Measurements from ENCODE around the gene RAD51. TPM values are rescaled to one million over a fixed set of nuclear protein-coding genes. Genes with fewer than 3 reads are reported as not detected.
"Not testable (repeated sequence)": the region's sequence is repeated elsewhere in the genome, so short reads cannot be mapped to it uniquely, and the experiment has no call there.

RAD51 gene
- polyA plus RNA-seq (ENCODE audit: low read depth in 6 of 6): 1 to 10 TPM in 2 of 6 donors, under 1 TPM in 3, not detected in 1; 0.28 to 1.8 (median 0.85) TPM

GRCh38 chr15:40694688-40695468 is at the start of gene RAD51:
TSS of gene RAD51 (plus strand) at chr15:40695174. CDS start at chr15:40698759, 3,585 bp downstream.
- ATAC-seq (ENCODE audit: low read depth in 2 of 2) (peak; percentile 86), DNase-seq (peak; percentile 93)
- no peaks in the 10 kb centered on the region for H3K27me3 Mint-ChIP-seq
- peak within 1 kb of the TSS; percentile 93 to 99 (median 98) for H3K27ac Mint-ChIP-seq
- H3K4me3 Mint-ChIP-seq: peak within 1 kb of the TSS; percentile 92 to 99 (median 99)
- H3K9me3 Mint-ChIP-seq: no peaks in the 10 kb centered on the region
- peaks cover under 1 to 2% of the 10 kb centered on the region in 2 donors for H3K36me3 Mint-ChIP-seq
- H3K4me1 Mint-ChIP-seq: peaks cover 15 to 26% (median 22%) of the 10 kb centered on the region in 3 donors

- Mint-ChIP-seq H3K4me1 (peaks cover 9 to 12% (median 9%) of the 10 kb centered on the region in 3 donors), H3K36me3 (no peaks in the 10 kb centered on the region), H3K27me3 (no peaks in the 10 kb centered on the region), H3K27ac (no peak overlapping the region), H3K9me3 (no peaks in the 10 kb centered on the region), H3K4me3 (no peak overlapping the region)
- no peak for DNase-seq
- no peak for ATAC-seq (ENCODE audit: low read depth in 2 of 2)
Observed at GRCh38 chr15:40647523-40647922, 47.5 kb upstream of the RAD51 start.

DNA sequence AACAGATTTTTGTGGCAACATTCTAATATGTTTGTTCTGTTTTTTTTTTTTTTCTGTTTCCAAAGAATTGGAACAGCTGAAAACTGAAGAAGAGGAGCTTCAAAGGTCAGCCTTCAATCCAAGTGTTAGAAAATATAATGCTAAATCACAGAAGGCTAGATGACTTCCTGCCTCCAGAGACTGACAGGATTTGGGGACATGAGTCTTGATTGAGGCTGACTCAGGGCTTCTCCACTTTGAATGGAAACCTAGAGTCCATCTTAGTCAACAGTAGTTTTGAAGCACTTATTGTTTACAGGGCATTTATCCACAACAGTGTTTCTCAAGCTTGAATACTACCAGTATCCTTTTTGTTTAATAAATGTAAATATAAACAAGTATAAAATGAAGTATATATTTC is 44.5 kb upstream of the RAD51 start:
- Mint-ChIP-seq H3K36me3 (no peaks in the 10 kb centered on the region), H3K4me3 (peak overlapping the region in 2 of 8 donors; percentile 72 to 75), H3K27me3 (no peaks in the 10 kb centered on the region), H3K4me1 (peaks cover 9 to 12% (median 9%) of the 10 kb centered on the region in 3 donors), H3K27ac (peak overlapping the region in 4 of 6 donors; percentile 46 to 92 (median 86)), H3K9me3 (no peaks in the 10 kb centered on the region)
- ATAC-seq (ENCODE audit: low read depth in 2 of 2): no peak
- no peak for DNase-seq

DNA sequence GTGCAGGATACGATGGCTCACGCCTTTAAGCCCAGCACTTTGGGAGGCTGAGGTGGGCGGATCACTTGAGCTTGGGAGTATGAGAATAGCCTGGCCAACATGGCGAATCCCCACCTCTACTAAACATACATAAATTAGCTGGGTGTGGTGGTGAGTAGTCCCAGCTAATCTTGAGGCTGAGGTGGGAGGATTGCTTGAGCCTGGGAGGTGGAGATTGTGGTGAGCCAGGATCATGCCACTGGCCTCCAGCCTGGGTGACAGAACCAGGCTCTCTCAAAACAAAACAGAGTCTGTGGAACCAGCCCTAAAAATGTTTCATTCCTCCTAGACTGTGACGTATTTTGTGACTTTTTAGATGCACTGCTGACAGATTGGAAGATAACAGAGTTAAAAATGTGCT is 34.3 kb upstream of the RAD51 start:
- no peaks in the 10 kb centered on the region for H3K36me3 Mint-ChIP-seq
- peaks cover 0 to 11% (median 0%) of the 10 kb centered on the region in 3 donors for H3K4me1 Mint-ChIP-seq
- no peak overlapping the region for H3K27ac Mint-ChIP-seq
- no peaks in the 10 kb centered on the region for H3K9me3 Mint-ChIP-seq
- H3K4me3 Mint-ChIP-seq: no peak overlapping the region
- DNase-seq (no peak), ATAC-seq (ENCODE audit: low read depth in 2 of 2) (no peak)
- H3K27me3 Mint-ChIP-seq: no peaks in the 10 kb centered on the region

- no peaks in the 10 kb centered on the region for H3K4me1 Mint-ChIP-seq
- H3K27ac Mint-ChIP-seq: no peak overlapping the region
- no peaks in the 10 kb centered on the region for H3K36me3 Mint-ChIP-seq
- no peak overlapping the region for H3K4me3 Mint-ChIP-seq
- no peaks in the 10 kb centered on the region for H3K27me3 Mint-ChIP-seq
- no peak for ATAC-seq (ENCODE audit: low read depth in 2 of 2)
- DNase-seq: no peak
- H3K9me3 Mint-ChIP-seq: no peaks in the 10 kb centered on the region
Observed at GRCh38 chr15:40664909-40665308, 30.1 kb upstream of the RAD51 start.

GRCh38 chr15:40676290-40676689 is 18.7 kb upstream of the RAD51 start:
- H3K27ac Mint-ChIP-seq; H3K4me3 Mint-ChIP-seq; H3K36me3 Mint-ChIP-seq; H3K27me3 Mint-ChIP-seq; DNase-seq; ATAC-seq (ENCODE audit: low read depth in 2 of 2); H3K9me3 Mint-ChIP-seq: not testable (repeated sequence)
- peaks cover 26 to 46% (median 39%) of the 10 kb centered on the region in 3 donors for H3K4me1 Mint-ChIP-seq

GRCh38 chr15:40676906-40677305 is 18.1 kb upstream of the RAD51 start:
- H3K27me3 Mint-ChIP-seq; H3K27ac Mint-ChIP-seq; DNase-seq; ATAC-seq (ENCODE audit: low read depth in 2 of 2); H3K4me3 Mint-ChIP-seq; H3K9me3 Mint-ChIP-seq; H3K36me3 Mint-ChIP-seq: not testable (repeated sequence)
- H3K4me1 Mint-ChIP-seq: peaks cover 26 to 41% (median 39%) of the 10 kb centered on the region in 3 donors

DNA sequence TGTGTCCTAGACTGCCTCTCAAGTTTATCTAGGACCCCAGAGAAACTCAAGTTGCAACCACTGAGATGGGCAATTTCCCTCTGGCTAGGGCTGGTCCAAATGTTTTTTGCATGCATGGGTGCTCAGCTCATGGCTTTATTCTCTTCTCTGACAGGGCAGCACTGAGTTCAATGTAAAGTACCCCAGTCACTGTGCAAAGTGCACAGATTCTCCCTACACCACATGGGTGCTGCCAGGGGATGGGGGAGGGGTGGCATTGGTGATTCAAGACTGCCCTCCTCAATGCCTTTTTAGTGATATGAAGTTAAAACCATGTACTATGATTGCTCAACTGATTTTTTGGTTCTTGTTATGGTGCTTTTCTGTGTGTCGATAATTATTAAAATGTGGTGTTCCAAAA is 14.8 kb upstream of the RAD51 start:
- no peaks in the 10 kb centered on the region for H3K27me3 Mint-ChIP-seq
- H3K4me1 Mint-ChIP-seq: peaks cover 18 to 26% (median 24%) of the 10 kb centered on the region in 3 donors
- peak overlapping the region in 1 of 8 donors; percentile 63 for H3K4me3 Mint-ChIP-seq
- ATAC-seq (ENCODE audit: low read depth in 2 of 2): no peak
- H3K9me3 Mint-ChIP-seq: no peaks in the 10 kb centered on the region
- no peaks in the 10 kb centered on the region for H3K36me3 Mint-ChIP-seq
- peak overlapping the region in 3 of 6 donors; percentile 33 to 79 (median 40) for H3K27ac Mint-ChIP-seq
- no peak for DNase-seq

DNA sequence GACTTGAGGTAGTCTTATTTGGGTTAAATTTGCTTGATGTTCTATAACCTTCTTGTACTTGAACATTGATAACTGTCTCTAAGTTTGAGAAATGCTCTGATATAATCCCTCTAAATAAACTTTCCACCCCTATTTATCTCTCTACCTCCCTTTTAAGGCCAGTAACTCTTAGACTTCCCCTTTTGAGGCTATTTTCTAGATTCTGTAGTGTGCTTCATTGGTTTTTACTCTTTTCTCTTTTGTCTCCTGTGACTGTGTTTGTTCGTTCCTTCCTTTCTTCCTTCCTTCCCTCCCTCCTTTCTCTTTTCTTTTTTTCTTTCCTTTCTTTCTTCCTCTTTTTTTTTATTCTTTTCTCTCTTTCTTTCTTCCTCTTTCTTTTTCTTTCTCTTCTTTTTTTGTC is 14.0 kb upstream of the RAD51 start:
- ATAC-seq (ENCODE audit: low read depth in 2 of 2): peak; percentile 49 to 54
- DNase-seq: peak; percentile 39
- not testable (repeated sequence) for H3K27me3 Mint-ChIP-seq, H3K9me3 Mint-ChIP-seq, H3K36me3 Mint-ChIP-seq
- H3K4me1 Mint-ChIP-seq: peaks cover 18 to 27% (median 24%) of the 10 kb centered on the region in 3 donors
- H3K27ac Mint-ChIP-seq: peak overlapping the region; percentile 16 to 93 (median 65)
- peak overlapping the region in 6 of 8 donors; percentile 9 to 83 (median 18) for H3K4me3 Mint-ChIP-seq

- peaks cover 11 to 19% (median 17%) of the 10 kb centered on the region in 3 donors for H3K4me1 Mint-ChIP-seq
- no peak for ATAC-seq (ENCODE audit: low read depth in 2 of 2)
Observed at GRCh38 chr15:40684381-40684780, 10.6 kb upstream of the RAD51 start.

GRCh38 chr15:40685376-40685775 is 9.6 kb upstream of the RAD51 start:
- peaks cover 6 to 8% of the 10 kb centered on the region in 2 donors for H3K36me3 Mint-ChIP-seq
- no peak overlapping the region for H3K4me3 Mint-ChIP-seq
- H3K4me1 Mint-ChIP-seq: peaks cover 9 to 16% (median 13%) of the 10 kb centered on the region in 3 donors
- no peak for ATAC-seq (ENCODE audit: low read depth in 2 of 2)
- H3K27me3 Mint-ChIP-seq: no peaks in the 10 kb centered on the region
- H3K27ac Mint-ChIP-seq: peak overlapping the region in 3 of 6 donors; percentile 38 to 54 (median 44)
- DNase-seq: no peak
- no peaks in the 10 kb centered on the region for H3K9me3 Mint-ChIP-seq

More at GRCh38 chr15:40684381-40684780, 10.6 kb upstream of the RAD51 start:
- Mint-ChIP-seq H3K27me3 (no peaks in the 10 kb centered on the region), H3K27ac (peak overlapping the region in 1 of 6 donors; percentile 37), H3K36me3 (peaks cover 0 to 1% of the 10 kb centered on the region in 2 donors), H3K9me3 (no peaks in the 10 kb centered on the region), H3K4me3 (peak overlapping the region in 1 of 8 donors; percentile 25)
- no peak for DNase-seq

DNA sequence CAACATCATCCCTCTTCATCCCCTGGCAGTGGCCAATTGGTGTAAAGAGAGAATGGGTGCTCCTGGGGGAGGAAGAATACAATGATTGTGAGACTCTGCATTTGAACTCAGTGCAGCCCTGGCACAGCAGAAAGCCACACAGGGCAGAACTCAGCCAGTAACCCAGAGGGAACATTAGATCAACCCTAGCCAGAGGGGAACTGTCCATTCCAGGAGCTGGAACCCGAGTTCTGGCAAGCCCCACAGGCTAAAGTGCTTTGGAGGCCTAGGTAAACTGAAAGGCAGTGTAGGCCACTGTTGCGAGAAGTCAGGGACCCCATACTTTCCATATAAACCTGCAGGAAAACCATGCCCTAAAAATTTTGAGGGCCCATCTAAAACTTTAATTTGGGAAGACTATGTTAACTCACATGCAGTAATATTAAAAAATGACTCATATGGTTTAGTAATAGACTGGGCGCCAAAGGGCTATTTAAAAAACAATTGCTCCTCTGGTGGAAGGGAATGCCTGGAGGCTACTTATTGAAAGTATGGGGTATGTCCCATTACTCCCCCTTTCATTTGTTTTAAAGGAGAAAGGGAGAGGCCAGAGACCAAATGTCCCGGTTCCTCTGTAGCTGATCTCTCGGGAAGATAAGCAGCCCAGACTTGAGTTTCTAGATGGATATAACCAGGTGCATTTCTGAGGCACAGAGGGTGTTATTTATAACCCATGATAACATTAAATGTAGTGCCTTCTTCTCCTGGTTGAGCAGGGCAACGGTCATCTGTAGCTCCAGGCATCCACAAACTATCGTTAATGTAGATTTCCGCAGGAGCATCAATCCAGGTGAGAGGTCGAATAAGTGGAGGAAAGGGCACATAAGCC is 5.8 kb upstream of the RAD51 start:
- H3K4me1 Mint-ChIP-seq: peaks cover 8 to 19% (median 12%) of the 10 kb centered on the region in 3 donors
- DNase-seq: no peak
- ATAC-seq (ENCODE audit: low read depth in 2 of 2): no peak
- peaks cover 6 to 8% of the 10 kb centered on the region in 2 donors for H3K36me3 Mint-ChIP-seq
- H3K9me3 Mint-ChIP-seq: no peaks in the 10 kb centered on the region
- H3K4me3 Mint-ChIP-seq: peak overlapping the region in 1 of 8 donors; percentile 40
- H3K27ac Mint-ChIP-seq: peak overlapping the region in 2 of 6 donors; percentile 14 to 27
- H3K27me3 Mint-ChIP-seq: no peaks in the 10 kb centered on the region

- Mint-ChIP-seq H3K4me3 (peak overlapping the region in 3 of 8 donors; percentile 12 to 75 (median 74)), H3K27me3 (no peaks in the 10 kb centered on the region), H3K4me1 (peaks cover 20 to 31% (median 22%) of the 10 kb centered on the region in 3 donors)
Observed at GRCh38 chr15:40691737-40692136, 3.2 kb upstream of the RAD51 start.

More at GRCh38 chr15:40691737-40692136, 3.2 kb upstream of the RAD51 start:
- Mint-ChIP-seq H3K9me3 (no peaks in the 10 kb centered on the region), H3K36me3 (peaks cover 6 to 8% of the 10 kb centered on the region in 2 donors), H3K27ac (no peak overlapping the region)
- DNase-seq: no peak
- no peak for ATAC-seq (ENCODE audit: low read depth in 2 of 2)

All from naive B cell (primary cell).